ENCODE measurements around the gene ANTXR1. TPM values are rescaled to one million over a fixed set of nuclear protein-coding genes. Genes with fewer than 3 reads are reported as not detected.

The ANTXR1 gene
- polyA plus RNA-seq, 1 of the 3 experiments (the other 2 are of a cell fraction) = 114 TPM

DNA sequence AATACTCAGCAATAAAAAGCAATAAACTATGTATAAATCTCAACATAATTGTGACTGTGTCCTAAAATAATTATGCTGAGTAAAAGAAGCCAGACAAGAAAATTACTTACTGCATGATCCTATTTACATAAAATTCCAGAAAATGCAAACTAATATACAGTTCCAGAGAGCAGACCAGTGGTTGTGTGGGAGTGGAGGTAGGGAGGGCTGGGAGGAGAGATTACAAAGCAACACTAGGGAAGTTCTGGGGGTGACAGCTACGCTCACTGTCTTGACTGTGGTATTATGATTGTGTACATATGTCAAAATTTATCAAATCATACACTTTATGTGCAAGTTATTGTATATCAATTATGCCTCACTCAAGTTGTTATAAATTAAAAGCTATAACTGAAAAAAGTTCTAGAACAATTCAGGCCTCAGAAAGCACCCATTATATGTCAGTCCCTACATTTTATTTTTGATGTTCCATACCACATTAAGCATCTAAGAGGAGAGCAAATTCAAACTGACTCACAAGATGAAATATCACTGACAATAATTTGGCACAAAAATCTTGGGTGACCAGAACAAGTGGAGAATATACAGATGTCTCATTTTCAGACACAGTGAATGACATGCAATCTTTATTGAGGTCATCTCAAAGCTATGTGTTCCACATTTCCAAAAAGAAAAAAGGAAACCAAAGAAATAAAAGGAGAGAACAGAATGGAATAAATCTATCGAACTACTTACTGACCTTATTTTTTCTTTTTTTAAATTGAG is 85.1 kb downstream of the ANTXR1 start:
- TF ChIP-seq GATA2 (CRISPR knock-in tag; IDR thresholded peaks at IDR 0.05) = no peak
- TF ChIP-seq POLR2AphosphoS5 (IDR thresholded peaks at IDR 0.05; ENCODE audit: low read depth, low read length) = no peak
- 0 out of 2 replicates have a peak, but pooled peaks have one; percentile 32 for TF ChIP-seq FOSL2 (IDR thresholded peaks at IDR 0.05; ENCODE audit: borderline replicate concordance, low read depth)
- TF ChIP-seq JUND (IDR thresholded peaks at IDR 0.05) = peak; percentile 54; the same call in 1 of the 2 replicates
- no peak for TF ChIP-seq NRF1 (IDR thresholded peaks at IDR 0.05; ENCODE audit: low read depth, low read length)
- no peak for TF ChIP-seq RAD21 (IDR thresholded peaks at IDR 0.05; ENCODE audit: low read length)
- TF ChIP-seq EP300 (IDR thresholded peaks at IDR 0.05; ENCODE audit: borderline replicate concordance in 1 of 2, low read depth in 1 of 2, low read length in 1 of 2) = peak in 1 of 2 experiments; percentile 44; a peak in 1 of 4 replicates
- peak; percentile 77 for TF ChIP-seq PBX3 (IDR thresholded peaks at IDR 0.05)
- no peak for TF ChIP-seq SMC3 (IDR thresholded peaks at IDR 0.05; ENCODE audit: low read depth, low read length)
- TF ChIP-seq NFIC (IDR thresholded peaks at IDR 0.05; ENCODE audit: borderline replicate concordance) = peak; percentile 46; the same call in 1 of the 2 replicates
- TF ChIP-seq TCF12 (IDR thresholded peaks at IDR 0.05) = peak; percentile 82
- peak overlapping the region in 1 of 2 experiments; percentile 67; a peak in 2 of 4 replicates for H3K27ac ChIP-seq (ENCODE audit: low read depth in 2 of 2, low read length in 1 of 2)
- 90% methylated on average over 2 of the region's 2 CpGs for WGBS (ENCODE audit: low lambda C conversion rate)

DNA sequence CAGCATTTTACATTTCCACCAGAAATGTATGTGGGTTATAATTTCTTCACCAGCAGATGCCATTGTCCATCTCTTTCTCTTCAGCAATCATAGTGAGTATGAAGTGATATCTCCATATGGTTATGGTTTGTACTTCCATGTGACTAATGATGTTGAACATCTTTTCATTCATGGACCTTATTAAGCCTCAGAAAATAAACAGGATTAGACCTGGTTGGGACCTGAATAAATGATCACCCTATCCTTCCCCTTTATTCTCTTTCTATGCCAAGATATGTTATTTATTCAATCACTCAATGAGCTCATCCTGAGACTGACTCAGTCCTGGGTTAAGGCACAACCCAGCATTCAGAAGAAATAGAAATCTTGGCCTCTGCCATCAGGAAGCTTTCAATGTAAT is 86.6 kb downstream of the ANTXR1 start:
- Histone ChIP-seq H3K9ac (no peak overlapping the region), H3K79me2 (ENCODE audit: insufficient read depth) (no peaks in the 10 kb centered on the region), H3K9me3 (no peaks in the 10 kb centered on the region), H3K4me2 (no peak overlapping the region), H3K36me3 (replicated peaks in 1 of 2; ENCODE audit: control insufficient read depth in 1 of 2, insufficient read depth in 2 of 2, low read length in 1 of 2) (peaks cover 49 to 69% of the 10 kb centered on the region in 2 experiments), H3K4me1 (ENCODE audit: control insufficient read depth in 1 of 2, insufficient read depth in 2 of 2, low read depth in 1 of 2, low read length in 1 of 2) (peaks cover 14 to 53% of the 10 kb centered on the region in 2 experiments; a peak in 3 of 4 replicates), H3K4me3 (ENCODE audit: low read depth in 2 of 2, low read length in 1 of 2) (no peak overlapping the region), H3K27ac (ENCODE audit: low read depth in 2 of 2, low read length in 1 of 2) (peak overlapping the region in 1 of 2 experiments; percentile 67; a peak in 3 of 4 replicates), H4K20me1 (ENCODE audit: insufficient read depth) (no peaks in the 10 kb centered on the region), H2AFZ (ENCODE audit: low read depth) (no peak overlapping the region), H3F3A (replicated peaks; ENCODE audit: insufficient read depth) (peaks cover 18% of the 10 kb centered on the region), H3K27me3 (ENCODE audit: insufficient read depth) (no peaks in the 10 kb centered on the region), H3K9me2 (no peaks in the 10 kb centered on the region)
- no peak for DNase-seq
- POLR2A ChIA-PET = no interaction called here
- CTCF ChIA-PET = interaction anchor here (1.0 to 1.2 kb wide), 3 partner anchors 11 to 87 kb away, joined by 3 read pairs; no protein-coding TSS in a partner anchor
- TF ChIP-seq FOSL2 (IDR thresholded peaks at IDR 0.05; ENCODE audit: borderline replicate concordance, low read depth) (peak; percentile 65; the same call in 1 of the 2 replicates), RAD21 (IDR thresholded peaks at IDR 0.05; ENCODE audit: low read length) (no peak), IRF3 (IDR thresholded peaks at IDR 0.05; ENCODE audit: low read depth, low read length) (no peak), JUND (IDR thresholded peaks at IDR 0.05) (peak; percentile 78), SIN3A (IDR thresholded peaks at IDR 0.05; ENCODE audit: borderline replicate concordance, low read depth, low read length) (0 out of 2 replicates have a peak, but pooled peaks have one; percentile 26), POLR2AphosphoS5 (IDR thresholded peaks at IDR 0.05; ENCODE audit: low read depth, low read length) (peak; percentile 40; the same call in 1 of the 2 replicates), TCF12 (IDR thresholded peaks at IDR 0.05) (peak; percentile 89), MAX (IDR thresholded peaks at IDR 0.05; ENCODE audit: low read depth) (no peak), MEF2A (IDR thresholded peaks at IDR 0.05; ENCODE audit: borderline replicate concordance, low read depth) (no peak), GATA2 (CRISPR knock-in tag; IDR thresholded peaks at IDR 0.05) (no peak), RXRA (IDR thresholded peaks at IDR 0.05; ENCODE audit: borderline replicate concordance, low read depth) (no peak), RCOR1 (IDR thresholded peaks at IDR 0.05; ENCODE audit: low read length) (no peak), CHD2 (IDR thresholded peaks at IDR 0.05; ENCODE audit: low read length, partially characterized antibody) (no peak), NRF1 (IDR thresholded peaks at IDR 0.05; ENCODE audit: low read depth, low read length) (no peak), GABPA (IDR thresholded peaks at IDR 0.05; ENCODE audit: low read depth) (no peak)
- TF ChIP-seq, protein P1, sequence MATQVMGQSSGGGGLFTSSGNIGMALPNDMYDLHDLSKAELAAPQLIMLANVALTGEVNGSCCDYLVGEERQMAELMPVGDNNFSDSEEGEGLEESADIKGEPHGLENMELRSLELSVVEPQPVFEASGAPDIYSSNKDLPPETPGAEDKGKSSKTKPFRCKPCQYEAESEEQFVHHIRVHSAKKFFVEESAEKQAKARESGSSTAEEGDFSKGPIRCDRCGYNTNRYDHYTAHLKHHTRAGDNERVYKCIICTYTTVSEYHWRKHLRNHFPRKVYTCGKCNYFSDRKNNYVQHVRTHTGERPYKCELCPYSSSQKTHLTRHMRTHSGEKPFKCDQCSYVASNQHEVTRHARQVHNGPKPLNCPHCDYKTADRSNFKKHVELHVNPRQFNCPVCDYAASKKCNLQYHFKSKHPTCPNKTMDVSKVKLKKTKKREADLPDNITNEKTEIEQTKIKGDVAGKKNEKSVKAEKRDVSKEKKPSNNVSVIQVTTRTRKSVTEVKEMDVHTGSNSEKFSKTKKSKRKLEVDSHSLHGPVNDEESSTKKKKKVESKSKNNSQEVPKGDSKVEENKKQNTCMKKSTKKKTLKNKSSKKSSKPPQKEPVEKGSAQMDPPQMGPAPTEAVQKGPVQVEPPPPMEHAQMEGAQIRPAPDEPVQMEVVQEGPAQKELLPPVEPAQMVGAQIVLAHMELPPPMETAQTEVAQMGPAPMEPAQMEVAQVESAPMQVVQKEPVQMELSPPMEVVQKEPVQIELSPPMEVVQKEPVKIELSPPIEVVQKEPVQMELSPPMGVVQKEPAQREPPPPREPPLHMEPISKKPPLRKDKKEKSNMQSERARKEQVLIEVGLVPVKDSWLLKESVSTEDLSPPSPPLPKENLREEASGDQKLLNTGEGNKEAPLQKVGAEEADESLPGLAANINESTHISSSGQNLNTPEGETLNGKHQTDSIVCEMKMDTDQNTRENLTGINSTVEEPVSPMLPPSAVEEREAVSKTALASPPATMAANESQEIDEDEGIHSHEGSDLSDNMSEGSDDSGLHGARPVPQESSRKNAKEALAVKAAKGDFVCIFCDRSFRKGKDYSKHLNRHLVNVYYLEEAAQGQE (IDR thresholded peaks at IDR 0.05; ENCODE audit: low read depth, low read length) = no peak

More for the DNA sequence above, 85.1 kb downstream of the ANTXR1 start:
- Histone ChIP-seq H3F3A (replicated peaks; ENCODE audit: insufficient read depth) (peaks cover 18% of the 10 kb centered on the region), H2AFZ (ENCODE audit: low read depth) (no peak overlapping the region), H3K9me2 (no peaks in the 10 kb centered on the region), H3K4me3 (ENCODE audit: low read depth in 2 of 2, low read length in 1 of 2) (no peak overlapping the region), H3K79me2 (ENCODE audit: insufficient read depth) (no peaks in the 10 kb centered on the region), H3K27me3 (ENCODE audit: insufficient read depth) (no peaks in the 10 kb centered on the region), H3K4me1 (ENCODE audit: control insufficient read depth in 1 of 2, insufficient read depth in 2 of 2, low read depth in 1 of 2, low read length in 1 of 2) (peaks cover 11 to 55% of the 10 kb centered on the region in 2 experiments; a peak in 3 of 4 replicates), H3K9me3 (no peaks in the 10 kb centered on the region), H3K9ac (no peak overlapping the region), H3K4me2 (no peak overlapping the region), H3K36me3 (replicated peaks in 1 of 2; ENCODE audit: control insufficient read depth in 1 of 2, insufficient read depth in 2 of 2, low read length in 1 of 2) (peaks cover 45 to 72% of the 10 kb centered on the region in 2 experiments), H4K20me1 (ENCODE audit: insufficient read depth) (no peaks in the 10 kb centered on the region)
- POLR2A ChIA-PET = no interaction called here
- CTCF ChIA-PET = interaction anchor here (0.6 to 1.3 kb wide), 3 partner anchors 9 to 209 kb away, joined by 3 to 8 read pairs (median 4); no protein-coding TSS in a partner anchor
- no peak for DNase-seq

All from SK-N-SH (cell line).